Esophagus muscularis mucosa (tissue), 4 donors: ENCODE measurements around the gene HHIPL1.

Source experiments
- CTCF ChIP-seq, 3 experiments: fragments of 200-600 bp in 2 of 3; fragments of 450-650 bp in 1 of 3; sonication (generic) in 2 of 3; IDR thresholded peaks; one replicate each; pipeline ENCODE4 v1.5.1; 2017 to 2019; ENCODE audit warnings: antibody characterized with exemption in 3 of 3, mild to moderate bottlenecking in 2 of 3, moderate library complexity in 1 of 3
- EP300 ChIP-seq: sonication (generic); formaldehyde crosslinking; IDR thresholded peaks from one replicate; pipeline ENCODE4 v1.6.1; 2017; ENCODE audit warnings: antibody characterized with exemption
- POLR2AphosphoS5 ChIP-seq, 2 donors: sonication (generic); formaldehyde crosslinking; IDR thresholded peaks; one replicate each; pipeline ENCODE4 v1.6.1; 2017; ENCODE audit warnings: antibody characterized with exemption in 2 of 2

GRCh38 chr14:99655521-99655920 lies 10.6 kb downstream of the HHIPL1 start:
- TF ChIP-seq POLR2AphosphoS5 (IDR thresholded peaks at IDR 0.05) (no peak), CTCF (IDR thresholded peaks at IDR 0.05) (no peak), EP300 (no peak)
